NCI-H1436 (cell line): ENCODE results near the gene APOL2.
"Not testable (repeated sequence)": the region's sequence is repeated elsewhere in the genome, so short reads cannot be mapped to it uniquely, and the experiment has no call there.

Experiments used
- DNase-seq: peaks from one replicate; lab custom pipeline; 2025; lab: John Stamatoyannopoulos, UW

The APOL2 gene

DNA sequence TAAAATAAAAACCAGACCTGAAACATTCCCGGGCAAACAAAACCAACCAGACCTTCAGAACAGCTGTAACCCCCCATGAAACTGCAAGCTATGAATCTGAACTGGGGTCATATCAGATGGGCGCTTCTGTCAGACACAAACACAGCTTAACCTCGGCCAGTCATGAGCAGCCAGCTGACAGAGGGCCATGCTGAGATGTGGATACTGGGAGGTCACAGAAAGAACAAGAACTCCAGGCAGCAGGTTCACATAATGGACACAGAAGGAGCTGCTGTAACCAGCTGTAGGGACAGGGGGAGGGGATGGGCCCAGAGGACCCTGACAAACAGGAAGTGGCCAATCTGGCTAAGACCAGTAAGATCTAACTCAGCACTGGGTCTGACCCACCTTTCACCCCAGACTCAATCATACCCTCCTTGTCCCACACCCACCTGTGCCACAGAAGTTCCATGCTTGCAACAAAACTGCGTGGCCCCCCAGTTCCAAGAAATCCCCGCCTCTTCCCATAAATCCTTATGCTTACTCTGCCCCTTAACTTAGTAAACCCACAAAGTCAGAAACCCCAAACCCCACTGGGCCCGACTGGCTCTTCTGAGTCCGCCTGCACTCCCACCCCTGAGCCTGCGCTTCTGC lies 41.7 kb downstream of the APOL2 start:
- DNase-seq, result no peak

DNA sequence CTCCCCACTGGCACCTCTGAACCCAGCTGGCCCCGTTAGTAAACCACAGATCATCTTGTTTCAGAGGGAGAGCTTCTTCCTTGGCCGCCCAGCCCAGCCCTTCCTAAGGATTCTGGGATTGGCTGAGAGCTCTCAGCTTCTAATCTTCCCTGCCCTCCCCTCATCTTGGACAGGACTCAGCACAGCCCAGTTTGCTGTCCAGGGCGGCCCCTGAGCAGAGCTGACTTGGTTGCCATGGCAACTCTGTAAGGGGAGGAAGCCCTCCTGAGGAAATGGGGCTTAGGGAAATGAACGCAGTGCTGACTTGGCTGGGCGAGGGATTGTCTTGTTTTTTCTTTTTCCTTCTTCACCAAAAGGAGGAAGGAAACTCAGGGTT lies 42.3 kb downstream of the APOL2 start:
- peak; percentile 33 for DNase-seq

- DNase-seq, result no peak
Observed at GRCh38 chr22:36196254-36197064, 42.9 kb downstream of the APOL2 start.

- peak; percentile 46 for DNase-seq
Observed at GRCh38 chr22:36194971-36195370, 44.4 kb downstream of the APOL2 start.

DNA sequence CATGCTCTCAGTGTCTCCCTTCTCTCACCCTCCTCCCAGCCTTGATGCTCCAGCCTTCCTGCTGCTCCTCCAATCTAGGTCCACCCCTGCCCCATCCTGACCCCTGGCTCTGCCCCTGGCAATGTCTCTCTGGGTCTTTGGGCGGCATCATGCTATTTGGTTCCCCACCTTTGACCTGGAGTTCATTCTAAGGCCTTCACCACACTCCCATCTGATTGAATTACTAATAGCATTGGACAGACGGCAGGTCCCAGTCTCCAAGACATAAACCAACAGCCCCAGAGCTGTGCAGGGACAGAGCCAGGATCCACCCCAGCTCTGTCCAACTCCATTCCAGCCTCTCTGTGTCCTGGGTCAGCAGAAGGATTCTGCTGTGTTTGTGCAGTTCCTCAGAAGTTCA lies 44.9 kb downstream of the APOL2 start:
- no peak for DNase-seq

DNA sequence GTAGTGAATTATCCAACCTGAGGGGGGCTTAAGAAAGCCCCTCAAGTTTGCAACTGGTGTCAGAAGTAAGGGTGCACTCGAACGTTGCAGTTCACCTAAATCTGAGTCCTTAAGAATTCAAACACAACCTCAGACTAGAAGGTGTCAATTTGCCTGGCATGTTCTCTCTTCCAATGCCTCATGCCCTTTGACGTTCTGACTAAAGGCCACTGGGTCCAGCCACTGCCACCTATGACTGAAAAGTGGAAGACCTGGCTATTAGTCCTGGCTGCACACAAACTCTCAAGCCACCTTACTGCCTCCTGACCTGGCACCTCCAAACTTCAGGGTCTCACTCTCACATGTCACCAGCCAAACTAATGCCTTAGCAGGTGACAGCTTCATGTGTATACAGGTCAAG lies 45.8 kb downstream of the APOL2 start:
- DNase-seq, result no peak

GRCh38 chr22:36193171-36193570 lies 46.2 kb downstream of the APOL2 start:
- DNase-seq, result no peak

DNA sequence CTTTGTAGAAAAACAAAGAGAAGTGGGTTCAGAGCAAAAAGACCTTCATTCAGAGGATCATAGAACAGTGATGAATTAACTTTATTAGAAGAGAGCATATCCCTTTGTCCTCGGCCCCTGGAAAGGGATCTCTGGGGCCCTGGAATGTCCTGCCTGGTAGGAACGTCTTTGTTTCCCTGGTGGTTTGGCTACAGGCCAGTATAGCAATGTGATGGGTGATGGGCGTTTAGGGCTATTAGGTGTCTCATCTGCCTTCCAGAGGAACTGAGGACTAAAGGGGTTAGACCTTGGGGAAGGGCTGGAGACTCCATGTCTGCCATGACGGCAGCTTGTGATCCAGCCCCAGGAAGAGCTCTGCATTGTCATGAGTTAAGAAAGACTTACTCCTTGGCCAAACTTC lies 46.8 kb downstream of the APOL2 start:
- no peak for DNase-seq

- DNase-seq, result no peak
Observed at GRCh38 chr22:36191106-36191836, 48.1 kb downstream of the APOL2 start.

DNA sequence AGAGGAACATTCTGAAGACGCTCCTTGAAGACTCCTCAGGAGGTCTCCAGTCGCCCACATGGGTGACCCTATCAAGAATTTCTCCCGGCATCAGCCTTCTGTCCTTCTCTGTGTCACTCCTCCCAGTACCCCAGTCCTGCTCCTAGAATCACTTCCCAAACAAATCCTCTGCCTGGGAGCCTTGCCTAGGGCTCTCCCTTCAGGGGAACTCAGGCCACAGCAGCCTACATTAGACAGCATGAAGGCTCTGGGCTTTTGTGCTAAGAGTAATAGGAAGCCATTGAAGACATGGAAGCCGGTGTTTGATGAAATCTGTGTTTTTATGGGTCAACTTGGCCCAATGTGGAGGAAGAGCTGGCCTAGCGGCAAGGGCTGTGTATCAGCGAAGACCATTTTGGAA lies 51.5 kb downstream of the APOL2 start:
- DNase-seq, result not testable (repeated sequence)

DNA sequence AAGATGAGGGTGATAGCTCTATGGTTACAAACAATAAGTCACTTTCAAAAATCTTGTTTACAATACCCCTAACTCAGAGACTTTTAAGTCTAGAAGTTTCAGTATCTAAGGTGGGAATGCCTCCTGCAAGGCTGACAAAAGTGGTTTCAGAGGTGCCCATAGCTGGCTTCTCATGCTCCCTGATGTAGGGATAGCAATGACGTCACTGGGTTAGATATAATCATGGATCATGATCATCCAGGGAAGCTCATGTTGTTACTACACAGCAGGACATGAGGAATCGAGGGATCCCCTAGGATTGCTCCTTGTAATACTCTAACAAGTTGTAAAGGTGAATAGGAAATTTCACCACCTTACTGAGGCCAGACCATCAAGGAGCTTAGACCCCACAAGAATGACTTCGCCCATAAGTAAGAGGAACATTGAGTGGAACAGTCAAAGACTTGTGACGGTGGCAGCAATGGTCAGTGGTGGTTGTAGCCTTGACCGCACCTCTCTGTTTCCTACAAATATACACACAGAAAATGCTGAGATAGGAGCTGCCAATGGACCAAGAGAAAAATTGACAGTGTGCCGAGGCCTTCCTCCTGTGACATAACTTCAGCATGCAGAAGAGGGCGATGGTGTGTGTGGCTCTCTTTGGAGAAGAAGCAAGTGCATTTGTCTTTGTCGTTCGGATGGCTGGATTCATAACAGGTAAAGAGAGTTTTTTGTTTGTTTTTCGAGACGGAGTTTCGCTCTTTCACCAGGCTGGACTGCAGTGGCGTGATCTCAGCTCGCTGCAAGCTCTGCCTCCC lies 53.3 kb downstream of the APOL2 start:
- no peak for DNase-seq

DNA sequence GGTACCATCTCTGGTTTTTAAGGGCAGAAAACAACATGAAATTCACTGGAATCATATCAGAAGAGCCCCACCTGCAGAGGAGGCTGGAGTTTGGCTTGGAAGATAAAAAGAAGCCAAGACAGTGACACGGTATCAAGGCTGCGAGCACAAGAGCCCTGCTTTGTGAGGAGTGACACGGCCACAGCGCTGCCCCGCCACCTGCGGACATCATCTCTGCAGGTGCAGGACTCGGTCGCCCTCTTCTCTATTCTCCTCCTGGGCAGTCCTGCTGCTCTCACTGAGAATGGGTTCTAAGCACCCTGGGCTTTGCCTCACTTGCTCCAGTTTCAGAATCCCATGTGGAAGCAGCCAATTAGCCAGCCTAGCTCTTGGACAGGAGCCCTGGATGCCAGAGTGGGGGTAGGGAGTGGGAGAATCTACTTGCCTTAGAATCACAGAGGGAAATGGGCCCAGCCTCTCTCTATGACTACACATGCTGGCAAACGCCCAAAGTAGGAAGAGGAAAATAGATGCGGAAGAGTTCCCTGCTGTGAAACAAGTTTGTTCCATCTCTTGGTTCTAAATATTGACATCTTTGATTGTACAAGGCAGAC lies 54.8 kb downstream of the APOL2 start:
- DNase-seq, result no peak

- DNase-seq, result no peak
Observed at GRCh38 chr22:36183446-36183845, 55.9 kb downstream of the APOL2 start.

GRCh38 chr22:36182857-36183256 lies 56.5 kb downstream of the APOL2 start:
- no peak for DNase-seq

DNA sequence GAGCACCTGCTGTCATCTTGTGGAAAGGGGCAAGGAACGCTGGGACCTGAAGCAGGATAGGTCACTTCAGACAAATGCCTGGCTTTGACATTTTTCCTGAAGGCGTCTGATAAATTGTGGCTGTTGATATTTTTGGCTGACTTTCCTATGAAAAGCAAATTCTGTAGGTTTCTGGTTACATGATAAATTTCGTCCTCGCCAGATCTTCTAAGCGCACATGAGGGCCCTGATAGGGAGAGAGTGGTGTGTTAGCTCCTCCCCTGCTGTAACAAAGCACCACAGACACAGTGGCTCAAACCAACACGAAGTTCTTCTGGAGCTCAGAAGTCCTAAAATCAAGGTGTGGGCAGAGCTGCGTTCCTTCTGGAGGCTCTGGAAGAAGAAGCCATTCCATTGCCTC lies 57.3 kb downstream of the APOL2 start:
- no peak for DNase-seq

- no peak for DNase-seq
Observed at GRCh38 chr22:36180928-36181327, 58.4 kb downstream of the APOL2 start.

DNA sequence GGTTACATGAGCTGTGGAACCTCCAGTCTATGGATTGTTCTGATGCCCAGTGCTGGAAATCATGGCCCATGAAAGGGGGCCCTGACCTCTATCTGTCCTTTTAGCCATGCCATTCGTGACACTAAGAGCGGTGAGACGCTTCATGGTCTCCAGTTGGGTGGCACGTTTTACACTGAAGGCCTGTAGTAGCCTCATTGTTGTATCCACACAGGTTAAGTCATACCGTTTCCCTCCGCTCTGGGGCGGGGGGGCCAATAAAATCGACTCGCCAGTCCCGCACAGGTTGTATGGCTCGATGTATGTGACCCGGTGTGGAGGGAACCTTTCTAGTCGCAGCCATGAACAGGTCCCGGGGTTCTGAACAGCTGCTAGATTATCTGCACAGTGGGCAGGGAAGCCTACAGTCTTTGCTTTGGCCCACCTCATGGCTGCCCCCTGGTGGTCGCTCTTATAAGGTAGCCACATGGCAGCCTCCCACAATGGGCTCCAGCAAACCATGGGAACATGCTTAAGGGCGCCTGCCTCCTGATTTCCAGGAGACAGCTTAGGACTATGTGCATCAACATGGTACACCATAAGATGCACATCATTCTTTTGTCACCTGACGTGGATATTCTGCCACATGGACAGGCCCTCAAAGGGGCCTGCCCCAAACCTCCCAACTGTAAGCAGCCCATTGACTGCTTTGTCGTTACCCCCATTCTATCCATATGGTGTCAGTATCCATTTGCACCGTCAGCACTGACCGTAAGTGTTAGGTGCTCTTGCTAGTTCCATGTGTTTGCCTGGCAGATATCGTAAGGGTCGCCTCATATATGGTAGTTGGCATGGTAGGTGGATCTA lies 59.1 kb downstream of the APOL2 start:
- DNase-seq, result peak; percentile 41

DNA sequence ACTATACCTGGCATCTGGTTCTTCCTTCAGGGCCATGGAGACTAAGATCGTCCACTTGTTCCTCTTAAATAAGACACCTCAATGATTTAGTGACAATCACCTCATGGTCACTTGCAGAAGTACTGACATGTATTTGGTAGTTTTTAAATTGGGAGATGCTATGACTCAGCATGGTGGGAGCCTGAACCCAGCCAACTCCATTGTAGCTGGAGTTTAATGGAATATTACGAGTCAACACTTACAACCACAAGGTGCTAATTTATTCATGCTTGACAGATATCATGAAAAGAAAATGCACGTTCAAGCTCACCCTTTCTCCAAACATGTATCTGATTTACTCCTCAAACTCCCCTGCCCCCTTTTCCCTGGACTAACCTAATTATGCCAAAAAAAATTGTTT lies 62.2 kb downstream of the APOL2 start:
- DNase-seq, result no peak
